Measurements from ENCODE around the gene EPHB1.

EPHB1 gene

DNA sequence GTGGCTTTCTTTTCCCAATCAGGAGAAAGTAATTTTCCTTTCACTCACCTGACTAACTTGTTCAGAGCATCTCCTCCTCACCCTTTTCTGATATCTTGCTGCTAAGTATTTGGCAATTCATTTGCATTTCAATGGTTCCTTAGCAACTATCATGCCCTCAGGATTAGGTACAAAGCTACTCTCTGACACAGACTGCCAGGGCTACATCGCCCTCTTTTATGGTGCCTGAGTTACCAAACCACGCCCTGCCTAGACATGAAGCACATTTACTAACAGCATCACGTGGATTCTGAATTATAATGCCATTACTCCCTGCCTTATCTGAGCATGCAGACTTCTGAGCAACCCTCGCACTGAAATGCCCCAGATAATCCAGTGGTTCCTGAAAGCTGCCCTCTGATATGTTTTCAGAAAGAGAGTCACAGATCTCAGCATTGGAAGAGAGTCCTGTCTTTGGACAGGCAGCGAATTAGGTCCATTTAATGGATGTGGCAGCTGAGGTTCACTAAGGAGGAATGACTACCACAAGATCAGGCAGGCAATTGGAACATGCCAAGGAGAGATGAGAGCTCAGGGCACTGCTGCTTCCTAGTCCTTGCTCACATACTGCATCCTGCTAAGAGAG is 14.5 kb downstream of the EPHB1 start:
- no peak for DNase-seq

- no peak for DNase-seq
Observed at GRCh38 chr3:134810052-134810435, 15.0 kb downstream of the EPHB1 start.

GRCh38 chr3:134810850-134811249 is 15.8 kb downstream of the EPHB1 start:
- DNase-seq: no peak

DNA sequence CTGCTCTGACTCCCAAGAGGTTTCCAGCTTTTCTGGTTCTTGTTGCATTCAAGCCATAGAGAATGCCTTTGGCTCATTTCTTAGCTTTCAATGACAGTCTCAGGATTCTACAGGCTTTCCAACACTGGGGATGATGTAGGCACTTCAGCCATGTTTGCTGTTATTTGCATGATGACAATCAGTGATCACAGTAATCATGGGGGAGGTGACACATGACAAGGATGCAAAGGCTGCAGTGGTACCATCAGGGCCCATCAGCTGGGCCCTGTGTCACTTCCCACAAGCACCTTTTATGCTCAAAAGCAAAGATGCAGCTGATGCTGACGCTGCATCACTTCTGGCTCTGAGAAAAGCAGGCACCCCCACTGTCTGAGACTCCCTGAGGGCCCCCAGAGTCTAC is 18.6 kb downstream of the EPHB1 start:
- no peak for DNase-seq

DNA sequence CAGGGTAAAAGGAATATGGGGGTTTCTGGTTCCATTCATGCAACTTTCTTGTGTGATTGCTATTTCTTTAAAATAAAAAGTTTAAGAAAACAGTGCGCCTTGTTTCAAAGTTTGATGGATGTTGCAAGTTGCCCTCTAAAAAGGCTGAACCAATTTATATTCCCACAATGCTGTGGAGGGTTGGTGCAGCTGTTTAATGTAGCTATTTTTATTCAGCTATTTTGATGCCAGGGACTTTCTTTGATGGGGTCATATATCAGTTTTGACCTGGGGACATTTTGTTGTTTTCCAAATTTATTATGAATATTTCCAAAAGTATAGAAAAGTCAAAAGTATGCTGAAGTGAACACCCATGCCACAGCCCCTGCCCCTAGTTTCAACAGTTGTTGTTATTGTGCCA is 20.5 kb downstream of the EPHB1 start:
- no peak for DNase-seq

DNA sequence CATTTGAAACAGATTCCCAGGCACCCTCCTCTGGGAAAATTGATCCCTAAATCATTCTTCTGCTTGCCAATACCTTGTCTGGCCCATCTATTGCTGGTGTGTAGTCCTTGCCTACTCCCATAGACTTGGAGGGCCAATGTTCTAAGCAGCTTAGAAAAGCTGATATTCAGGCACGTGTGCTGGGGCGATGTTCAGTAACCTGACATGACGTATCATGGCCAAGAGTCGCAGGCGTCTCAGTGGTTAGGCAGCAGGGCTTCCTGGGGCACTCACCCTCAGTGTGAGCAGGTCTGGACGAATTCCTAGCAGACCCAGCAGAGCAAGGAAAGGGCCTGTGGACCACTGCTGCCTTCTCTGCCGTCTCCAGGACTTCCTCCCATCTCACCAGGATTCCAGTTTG is 21.6 kb downstream of the EPHB1 start:
- DNase-seq: no peak

DNA sequence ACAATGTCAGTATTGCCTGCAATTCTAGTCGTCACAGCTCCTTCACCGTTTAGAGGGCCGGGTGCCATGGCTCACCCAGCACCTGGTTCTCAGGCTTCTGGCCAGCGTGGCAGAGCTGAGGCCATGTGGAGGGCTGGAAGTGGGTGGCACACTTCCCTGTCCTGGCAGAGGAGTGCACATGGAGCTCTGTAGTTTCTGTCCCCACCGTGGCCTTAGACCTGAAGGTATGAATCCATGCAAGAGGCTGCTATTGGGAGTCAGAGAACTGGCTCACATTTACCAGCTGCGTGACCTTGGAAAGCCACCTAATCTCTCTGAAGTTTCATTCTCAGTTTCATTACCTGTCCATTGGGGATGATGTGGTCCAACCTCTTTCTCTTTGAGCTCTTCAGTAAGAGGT is 22.2 kb downstream of the EPHB1 start:
- no peak for DNase-seq

- no peak for DNase-seq
Observed at GRCh38 chr3:134820994-134821393, 25.9 kb downstream of the EPHB1 start.

DNA sequence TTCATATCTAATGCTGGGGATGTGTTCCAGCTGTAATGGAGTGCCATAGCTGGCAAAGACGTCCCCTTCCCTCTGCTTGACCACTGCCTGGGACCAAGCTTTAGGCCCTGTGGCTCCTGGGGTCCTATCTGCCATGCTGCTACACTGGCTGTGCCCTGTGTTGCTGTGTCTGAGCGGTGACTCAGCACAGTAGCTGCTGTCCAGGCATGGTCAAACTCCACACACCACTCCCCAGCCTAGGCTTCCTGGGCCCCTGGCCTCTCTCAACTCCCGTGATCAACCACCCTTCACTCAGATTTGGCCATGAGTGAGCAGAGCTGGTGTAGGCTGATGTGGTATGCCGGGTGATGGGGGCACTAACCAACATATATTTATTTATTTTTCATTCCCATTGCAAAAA is 27.0 kb downstream of the EPHB1 start:
- no peak for DNase-seq

DNA sequence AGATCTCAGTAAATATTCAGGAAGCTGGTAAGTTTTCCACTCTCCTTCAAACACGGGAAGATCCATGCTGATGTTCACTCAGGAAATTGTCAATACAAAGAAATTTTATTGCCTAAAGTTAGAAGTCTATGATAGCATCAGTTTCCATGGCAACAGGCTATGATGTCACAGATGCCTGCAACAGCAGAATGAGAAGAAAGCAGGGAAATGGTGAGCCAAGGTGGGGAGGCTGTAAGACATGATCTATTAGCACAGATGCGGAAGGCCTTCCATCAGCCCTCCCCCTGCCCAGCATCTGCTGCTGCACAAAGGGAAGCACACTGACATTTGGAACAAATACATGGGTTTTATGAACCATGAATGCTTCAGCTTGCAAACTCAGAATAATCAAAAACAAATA is 28.6 kb downstream of the EPHB1 start:
- DNase-seq: no peak

- DNase-seq: no peak
Observed at GRCh38 chr3:134824791-134825190, 29.7 kb downstream of the EPHB1 start.

DNA sequence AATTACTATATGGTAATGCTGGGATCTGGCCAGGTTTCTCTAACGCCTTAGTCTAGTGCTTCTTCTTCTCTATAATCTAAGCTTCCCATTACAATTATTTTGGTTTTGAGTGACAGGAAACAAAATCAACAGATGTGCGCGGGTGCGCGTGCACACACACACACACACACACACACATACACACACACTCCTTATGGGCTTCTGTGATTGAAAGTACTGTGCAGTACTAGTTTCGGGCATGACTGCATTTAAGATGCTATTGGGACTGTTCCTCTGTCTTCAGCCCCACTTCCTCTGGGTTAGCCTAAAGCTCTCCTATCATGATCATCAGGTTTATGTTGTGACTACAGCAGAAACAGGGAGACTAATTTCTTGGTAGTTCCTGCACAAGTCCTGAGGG is 32.2 kb downstream of the EPHB1 start:
- DNase-seq: no peak

DNA sequence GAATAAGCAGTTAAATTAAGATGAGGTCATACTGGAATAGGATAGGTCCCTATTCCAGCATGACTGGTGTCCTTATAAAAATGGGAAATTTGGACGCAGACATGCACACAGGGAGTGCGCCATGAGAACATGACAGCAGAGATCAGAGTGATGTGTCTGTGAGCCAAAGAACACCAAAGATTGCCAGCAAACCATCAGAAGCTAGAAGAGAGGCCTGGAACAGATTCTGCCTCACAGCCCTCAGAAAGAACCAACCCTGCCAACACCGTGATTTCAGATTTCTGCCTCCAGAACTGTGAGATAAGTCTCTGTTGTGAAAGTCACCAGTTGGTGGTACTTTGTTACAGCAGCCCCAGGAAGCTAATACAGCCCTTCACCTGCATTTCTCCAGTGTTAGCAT is 34.7 kb downstream of the EPHB1 start:
- DNase-seq: no peak

GRCh38 chr3:134832585-134832984 is 37.5 kb downstream of the EPHB1 start:
- no peak for DNase-seq

GRCh38 chr3:134833453-134834163 is 38.5 kb downstream of the EPHB1 start:
- no peak for DNase-seq

DNA sequence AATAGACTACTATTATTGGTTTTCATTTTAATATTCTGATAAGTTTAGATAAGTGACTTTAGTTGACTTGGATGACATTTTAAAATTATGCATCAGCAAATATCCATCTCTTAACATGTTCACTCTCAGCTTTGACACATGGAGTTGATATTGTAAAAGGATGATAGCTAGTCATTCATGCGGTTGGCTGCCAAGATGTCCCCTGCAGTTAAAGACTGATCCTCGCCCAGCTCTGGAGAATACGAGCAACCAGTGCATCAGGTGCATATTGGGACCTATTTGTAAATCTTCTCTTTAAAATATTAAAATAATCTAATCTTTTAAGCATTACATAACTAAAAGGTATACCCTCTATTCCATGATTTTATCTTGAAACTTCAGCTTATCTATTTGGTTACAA is 41.9 kb downstream of the EPHB1 start:
- no peak for DNase-seq

DNA sequence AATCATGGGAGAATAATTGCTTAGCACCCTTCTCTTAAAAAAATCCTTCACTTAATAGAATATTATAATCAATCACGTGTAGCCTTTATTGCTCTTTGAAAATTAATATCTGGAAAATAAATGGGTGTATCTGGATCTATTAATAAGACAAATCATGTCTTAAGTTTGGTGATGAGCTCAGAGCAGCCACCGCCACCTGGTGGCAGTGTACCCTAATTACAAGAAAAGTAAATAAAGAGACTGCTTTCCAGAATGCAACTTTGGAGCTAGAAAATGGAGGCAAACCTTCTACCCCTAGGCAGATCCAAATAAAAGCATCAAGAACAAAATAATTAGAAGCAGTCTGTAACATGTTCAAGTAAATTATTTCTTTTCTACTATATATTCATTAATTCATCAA is 43.5 kb downstream of the EPHB1 start:
- no peak for DNase-seq

DNA sequence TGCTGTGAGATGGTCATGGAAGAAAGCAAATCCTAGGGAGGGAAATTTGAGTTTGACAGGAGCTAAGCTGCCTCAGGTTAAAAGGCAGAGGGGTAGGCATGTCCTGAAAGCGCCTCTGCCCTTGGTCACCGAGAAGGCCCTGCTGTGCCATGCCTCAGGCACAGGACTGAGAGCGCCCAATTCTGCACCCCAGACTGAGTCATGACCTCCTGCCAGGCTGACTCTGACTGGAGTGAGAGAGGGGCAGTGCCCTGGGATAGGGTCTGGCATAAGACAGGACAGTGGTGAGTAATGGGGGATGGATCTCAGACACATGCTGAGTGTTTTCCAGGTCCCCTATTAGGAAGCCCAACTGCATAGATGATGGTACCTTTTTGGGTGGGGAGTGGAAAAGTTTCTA is 44.4 kb downstream of the EPHB1 start:
- no peak for DNase-seq

DNA sequence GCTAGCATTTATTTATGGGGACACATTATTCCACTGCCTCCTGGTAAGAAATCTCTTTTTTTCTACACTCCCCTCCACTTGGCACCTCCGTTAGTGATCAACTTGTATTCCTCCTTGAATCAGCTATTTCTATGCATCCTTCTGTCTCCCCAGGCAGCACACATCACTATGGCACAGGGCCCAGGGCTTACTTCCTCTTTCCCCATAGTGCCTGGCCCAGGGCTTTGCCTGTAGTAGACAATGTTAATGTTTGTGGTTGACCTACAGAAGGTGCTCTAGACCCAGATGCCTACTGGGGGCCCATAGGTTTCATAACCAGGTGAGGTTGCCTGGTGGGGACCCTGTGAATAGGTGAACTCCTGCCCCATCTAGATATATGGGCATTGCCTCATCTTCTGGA is 44.9 kb downstream of the EPHB1 start:
- no peak for DNase-seq

DNA sequence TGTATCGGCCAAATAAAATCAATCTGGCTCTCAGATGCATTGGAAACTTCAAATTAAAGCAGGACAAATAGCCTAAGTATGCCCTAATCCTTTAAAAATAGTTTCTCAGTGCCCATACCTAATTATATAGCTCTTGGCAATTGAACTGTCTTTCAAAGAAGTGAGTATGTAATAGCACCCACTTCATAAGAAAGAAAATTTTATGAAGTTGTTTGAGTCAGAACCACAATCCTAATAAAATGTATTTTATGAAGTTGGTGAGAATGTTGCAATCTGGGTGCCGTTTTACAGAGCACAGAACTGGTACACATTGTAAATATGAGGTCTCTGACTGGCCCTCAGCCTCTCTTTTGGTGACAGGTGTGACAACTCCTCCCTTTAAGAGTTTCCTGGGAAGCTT is 45.4 kb downstream of the EPHB1 start:
- DNase-seq: no peak

DNA sequence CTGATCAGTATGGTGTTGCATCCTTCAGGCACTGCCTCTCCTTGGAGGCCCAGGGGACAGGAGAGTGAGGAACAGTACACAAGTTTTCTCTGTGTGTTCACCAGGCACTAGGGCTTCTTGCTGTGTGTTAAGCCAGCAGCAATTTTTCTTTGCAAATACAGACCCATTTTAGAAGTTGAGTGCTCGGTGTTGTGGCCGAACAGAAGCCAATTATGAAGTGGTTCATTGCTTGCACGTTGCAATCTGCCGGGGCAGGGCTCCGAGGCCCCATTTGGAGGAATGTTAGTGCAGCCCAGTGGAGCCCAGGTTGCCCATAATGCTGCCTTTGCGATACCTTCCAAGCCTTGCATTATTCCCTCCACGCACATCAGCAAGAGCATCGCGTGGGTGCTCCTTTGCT is 51.0 kb downstream of the EPHB1 start:
- no peak for DNase-seq

DNA sequence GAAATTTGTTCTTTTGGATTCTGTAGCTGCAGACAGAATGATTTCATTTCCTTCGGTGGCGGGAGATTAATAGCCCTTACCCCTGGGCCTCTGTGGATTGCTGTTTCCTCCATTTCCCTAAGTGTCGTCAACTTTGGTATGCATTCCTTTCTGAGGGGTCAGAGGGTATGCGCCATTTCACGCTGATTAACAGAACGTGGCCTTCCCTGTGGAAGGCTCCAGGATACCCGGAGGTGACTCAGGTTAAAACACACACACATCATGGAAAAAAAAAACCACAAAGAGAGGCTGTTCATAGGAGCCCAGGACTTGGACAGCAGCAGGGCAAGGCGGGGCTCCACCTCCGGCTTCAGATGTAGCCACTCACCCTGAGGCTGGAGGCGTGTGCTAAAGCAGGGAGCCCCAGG is 51.9 kb downstream of the EPHB1 start:
- no peak for DNase-seq

- no peak for DNase-seq
Observed at GRCh38 chr3:134847349-134847748, 52.3 kb downstream of the EPHB1 start.

DNA sequence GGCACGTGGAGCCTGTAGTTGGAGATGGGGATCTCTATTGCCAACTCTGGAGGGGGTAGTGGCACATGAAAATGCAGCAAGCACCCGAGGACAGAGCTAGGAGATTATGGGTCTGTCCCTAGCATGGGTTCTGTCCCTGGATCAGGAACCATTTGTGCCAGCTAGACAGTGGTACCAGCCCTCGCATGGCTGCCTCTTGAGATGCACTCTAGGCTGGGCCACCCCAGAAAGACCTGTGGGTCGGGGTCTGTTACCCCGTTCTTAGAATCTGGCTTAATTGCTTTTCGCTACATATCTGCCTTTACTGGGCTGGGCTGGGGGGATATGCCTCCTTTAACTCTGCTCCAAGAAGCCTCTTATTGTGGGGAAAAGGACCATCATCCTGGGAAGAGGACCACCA is 54.5 kb downstream of the EPHB1 start:
- DNase-seq: no peak

- DNase-seq: no peak
Observed at GRCh38 chr3:134850761-134851160, 55.7 kb downstream of the EPHB1 start.
